Heart left ventricle (tissue), 16 donors: ENCODE measurements around the gene TTLL11. TPM values are rescaled to one million over a fixed set of nuclear protein-coding genes. Genes with fewer than 3 reads are reported as not detected.

Experiments
- ATAC-seq, 4 donors: fragments of 200-7000 bp; cut with Tn5 transposase; one replicate each; pipeline ENCODE4 v1.9.1; 2020 to 2022; ENCODE audit warnings: moderate library complexity in 4 of 4, mild to moderate bottlenecking in 3 of 4, moderate number of reproducible peaks in 1 of 4
- DNase-seq, 5 donors: peaks; one replicate each; pipeline ENCODE4 v3.0.0-alpha.2; 2020
- H3K27ac ChIP-seq, 12 donors: fragments of 200-600 bp; sonication (generic) in 4 of 12; one replicate each; pipeline versions ENCODE4 v1.5.0 to v1.8.0; 2016 to 2022; ENCODE audit warnings: mild to moderate bottlenecking in 2 of 12
- H3K27me3 ChIP-seq, 9 donors: fragments of 200-600 bp; sonication (generic) in 2 of 9; one replicate each; pipeline versions ENCODE4 v1.5.1 to v1.8.0; 2016 to 2022; ENCODE audit warnings: mild to moderate bottlenecking in 3 of 9
- H3K36me3 ChIP-seq, 9 donors: fragments of 200-600 bp; sonication (generic) in 2 of 9; one replicate each; pipeline versions ENCODE4 v1.5.0 to v1.8.0; 2018 to 2022; ENCODE audit warnings: mild to moderate bottlenecking in 2 of 9
- H3K4me1 ChIP-seq, 12 donors: fragments of 200-600 bp; sonication (generic) in 4 of 12; one replicate each; pipeline versions ENCODE4 v1.5.0 to v1.8.0; 2016 to 2022; ENCODE audit warnings: mild to moderate bottlenecking in 3 of 12
- H3K4me3 ChIP-seq, 12 donors: fragments of 200-600 bp; sonication (generic) in 4 of 12; one replicate each; pipeline versions ENCODE4 v1.5.0 to v1.8.0; 2017 to 2022; ENCODE audit warnings: mild to moderate bottlenecking in 9 of 12, moderate library complexity in 4 of 12
- H3K9me3 ChIP-seq, 12 donors: fragments of 200-600 bp; sonication (generic) in 4 of 12; one replicate each; pipeline versions ENCODE4 v1.5.0 to v1.8.0; 2016 to 2022; ENCODE audit warnings: mild to moderate bottlenecking in 1 of 12
- CTCF ChIP-seq, 12 donors: fragments of 200-600 bp; sonication (generic) in 4 of 12; IDR thresholded peaks; one replicate each; pipeline versions ENCODE4 v1.5.0 to v1.8.0; 2018 to 2022; ENCODE audit warnings: antibody characterized with exemption in 12 of 12, mild to moderate bottlenecking in 5 of 12
- POLR2A ChIP-seq, 2 donors: fragments of 450-650 bp; IDR thresholded peaks; one replicate each; pipeline ENCODE4 v1.6.1; 2017; ENCODE audit warnings: antibody characterized with exemption in 2 of 2, mild to moderate bottlenecking in 2 of 2, moderate library complexity in 2 of 2
- WGBS, 4 donors: extraction: QIAGEN DNeasy Blood & Tissue Kit in 2 of 4; methylation state at CpG; one replicate each; pipeline versions ENCODE4 v1.1.5 to v1.1.7; 2013 to 2018; 5-methylcytosine and 5-hydroxymethylcytosine counted together
- intact Hi-C, 10 donors: fragments of 100-400 bp; cut with DNase I; formaldehyde crosslinking; loops; one replicate each; pipeline versions ENCODE4 v1.11.1 to v1.14.2; 2022
- polyA plus RNA-seq, 2 donors: library from polyadenylated mRNA; stranded (reverse); fragments of 200-250 nt; gene quantifications; one replicate each; pipeline ENCODE4 v1.2.3, GENCODE V29; 2013
- total RNA-seq, 9 donors: library from RNA; depleted of rRNA in 2 of 9; stranded (reverse); fragments of >200 nt in 2 of 9; fragmentation: NEBNext Ultra II Directional in 3 of 9; extraction: Animal tissue kit (Norgen Biotek cat#: 25700) in 3 of 9; gene quantifications; one replicate each; pipeline versions ENCODE4 v1.1.0 to v1.2.4, GENCODE V29; 2016 to 2023
- donor health status: ischemic (EF 13 %, LVEDD 7.1; RV severe dilation, severe dysfunction).
- donor health status: healthy with polysubstance abuse.
- donor health status: DM: no; HTN: yes; CAD: no.
- donor health status: DM: no; HTN: no; CAD: no.
- donor health status: ischemic (EF 25% LVEDD 6.9; RV normal size, moderate dysfunction).
- donor health status: ischemic (EF 25% LVEDD 5.7; RV mildly dilated, moderate dysfunction).
- donor health status: healthy.
- donor health status: DM: yes; HTN: yes; CAD: no.
- donor health status: ischemic (EF 35%, LVEDD 5.7; RV mildly dilated, moderate dysfunction).
- donor health status: nonischemic (EF 11% LVEDD 7.7; RV severe dilation, severe dysfunction).
- donor health status: DM: yes; HTN: yes; CAD: no.
- donor health status: PGD.
- donor health status: ischemic (EF 29% LVEDD 5.4; RV normal size, mild dysfunction).
- donor health status: nonischemic (EF 23%, LVEDD 6.1; RV moderate dilation, normal function).

TTLL11 gene
- total and polyA plus RNA-seq, 11 donors, result 2.7 to 10.9 (median 7.9) TPM

- 67 to 84% (median 72%) methylated on average over 10 of the region's 10 CpGs for WGBS, 4 donors
- TF ChIP-seq POLR2A (IDR thresholded peaks at IDR 0.05) (no peak), CTCF (IDR thresholded peaks at IDR 0.05) (no peak)
- no peak overlapping the region for H3K27ac ChIP-seq
- H3K9me3 ChIP-seq, result no peaks in the 10 kb centered on the region
- DNase-seq, result no peak
- H3K36me3 ChIP-seq, result no peaks in the 10 kb centered on the region
- no peaks in the 10 kb centered on the region for H3K27me3 ChIP-seq
- intact Hi-C loops, result no loop called here
- ATAC-seq, result no peak
- H3K4me1 ChIP-seq, result peaks cover 0 to 15% (median 7%) of the 10 kb centered on the region in 12 donors
- no peak overlapping the region for H3K4me3 ChIP-seq
Measured at GRCh38 chr9:122008559-122008958, 84.5 kb downstream of the TTLL11 start.

- no peaks in the 10 kb centered on the region for H3K36me3 ChIP-seq
- no peaks in the 10 kb centered on the region for H3K27me3 ChIP-seq
- no peaks in the 10 kb centered on the region for H3K9me3 ChIP-seq
- no peak overlapping the region for H3K27ac ChIP-seq
- peaks cover 0 to 15% (median 7%) of the 10 kb centered on the region in 12 donors for H3K4me1 ChIP-seq
- 12 to 24% (median 21%) methylated on average over 1 of the region's 1 CpG for WGBS, 4 donors
- TF ChIP-seq CTCF (IDR thresholded peaks at IDR 0.05) (no peak), POLR2A (IDR thresholded peaks at IDR 0.05) (no peak)
- H3K4me3 ChIP-seq, result no peak overlapping the region
- ATAC-seq, result no peak
- DNase-seq, result no peak
- intact Hi-C loops, result no loop called here
Measured at GRCh38 chr9:122007837-122008236, 85.3 kb downstream of the TTLL11 start.

GRCh38 chr9:122005597-122005996 lies 87.5 kb downstream of the TTLL11 start:
- intact Hi-C loops, result no loop called here
- Histone ChIP-seq H3K27ac (no peak overlapping the region), H3K4me1 (peaks cover 0 to 31% (median 7%) of the 10 kb centered on the region in 12 donors), H3K4me3 (no peak overlapping the region), H3K27me3 (no peaks in the 10 kb centered on the region), H3K9me3 (no peaks in the 10 kb centered on the region), H3K36me3 (no peaks in the 10 kb centered on the region)
- DNase-seq (no peak), ATAC-seq (no peak)
- 27 to 56% (median 47%) methylated on average over 1 of the region's 1 CpG for WGBS, 4 donors
- TF ChIP-seq POLR2A (IDR thresholded peaks at IDR 0.05), result no peak
- peak in 6 of 12 donors; percentile 13 to 42 (median 26) for TF ChIP-seq CTCF (IDR thresholded peaks at IDR 0.05)

DNA sequence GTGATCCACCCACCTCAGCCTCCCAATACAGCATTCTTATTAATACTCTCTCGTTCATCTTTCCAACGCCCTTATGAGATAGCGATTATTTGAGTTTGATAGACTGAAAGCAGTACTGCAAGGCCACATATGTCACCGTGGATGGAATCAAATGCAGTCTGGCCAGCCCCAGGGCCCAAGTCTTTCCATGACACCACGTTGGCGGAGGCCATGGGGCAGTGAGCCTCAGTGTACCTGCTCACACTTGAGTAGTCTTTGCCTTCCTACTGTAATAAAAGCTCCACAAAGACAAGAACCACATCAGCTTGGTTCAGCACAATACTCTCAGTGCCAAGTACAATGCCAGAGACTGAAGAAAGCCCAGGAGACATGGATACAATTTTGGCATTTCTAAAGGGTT lies 88.5 kb downstream of the TTLL11 start:
- no peak overlapping the region for H3K4me3 ChIP-seq
- TF ChIP-seq CTCF (IDR thresholded peaks at IDR 0.05) (no peak), POLR2A (IDR thresholded peaks at IDR 0.05) (no peak)
- intact Hi-C loops, result no loop called here
- H3K27ac ChIP-seq, result no peak overlapping the region
- H3K4me1 ChIP-seq, result peaks cover 0 to 31% (median 7%) of the 10 kb centered on the region in 12 donors
- DNase-seq (no peak), ATAC-seq (no peak)
- 92 to 97% (median 96%) methylated on average over 6 of the region's 6 CpGs for WGBS, 4 donors
- no peaks in the 10 kb centered on the region for H3K27me3 ChIP-seq
- no peaks in the 10 kb centered on the region for H3K36me3 ChIP-seq
- H3K9me3 ChIP-seq, result no peaks in the 10 kb centered on the region
